GM12878 (cell line): ENCODE results near the gene BBS12. TPM values are rescaled to one million over a fixed set of nuclear protein-coding genes. Genes with fewer than 3 reads are reported as not detected.

ENCODE experiments used
- ATAC-seq: fragments of 200-7000 bp; cut with Tn5 transposase; 3 replicates; pipeline ENCODE4 v1.9.1; 2020; ENCODE audit warnings: mild to moderate bottlenecking, moderate library complexity
- BruUV-seq: library from RNA; stranded (reverse); fragments of 400-500 nt; replicated peaks from 2 replicates; lab custom pipeline; 2021; lab: Mats Ljungman, UMichigan
- CTCF ChIA-PET: fragments of 300-600 bp; sonication (Branson Sonifier 250); formaldehyde crosslinking; extraction: SDS; loops from one replicate; lab custom pipeline; 2021; ENCODE audit warnings: inconsistent platforms; lab: Yijun Ruan, JAX
- POLR2A ChIA-PET: fragments of 350-600 bp; formaldehyde crosslinking; extraction: SDS; loops from one replicate; lab custom pipeline; 2021; ENCODE audit warnings: inconsistent platforms; lab: Charles Lee
- RAD21 ChIA-PET: fragments of 300-600 bp; sonication (Branson Sonifier 250); formaldehyde crosslinking; loops from one replicate; lab custom pipeline; 2023; ENCODE audit warnings: antibody characterized with exemption; ENCODE audit not compliant: unreplicated experiment; lab: Charles Lee
- SMC1A ChIA-PET: fragments of 300-600 bp; sonication (Branson Sonifier 250); formaldehyde crosslinking; loops from one replicate; lab custom pipeline; 2023; ENCODE audit not compliant: unreplicated experiment, uncharacterized antibody; lab: Charles Lee
- DNase-seq: peaks from one replicate; pipeline ENCODE4 v3.0.0-alpha.2; 2011; ENCODE audit warnings: low read depth, low spot score
- FAIRE-seq: peaks from 3 replicates; lab custom pipeline; 2011; peaks lifted over from hg19 to GRCh38; lab: Jason Lieb, UNC
- H2AFZ ChIP-seq: 2 replicates; pipeline ENCODE4 v1.6.0; 2011; ENCODE audit warnings: low read depth, low read length, control low read depth; ENCODE audit not compliant: control insufficient read depth
- H3K27ac ChIP-seq: 2 replicates; pipeline ENCODE4 v1.5.1; 2011; ENCODE audit warnings: control low read depth; ENCODE audit not compliant: control insufficient read depth, insufficient read depth
- H3K27me3 ChIP-seq, 2 experiments: replicated peaks in 1 of 2; 2 replicates each; pipeline versions ENCODE4 v1.6.0 to v1.6.1; 2011; ENCODE audit warnings: low read length in 1 of 2; ENCODE audit not compliant: control insufficient read depth in 2 of 2, insufficient read depth in 2 of 2
- H3K36me3 ChIP-seq, 2 experiments: 2 replicates each; pipeline ENCODE4 v1.5.1; 2011; ENCODE audit warnings: low read length in 1 of 2; ENCODE audit not compliant: control insufficient read depth in 2 of 2, insufficient read depth in 2 of 2
- H3K4me1 ChIP-seq: 2 replicates; pipeline ENCODE4 v1.6.1; 2011; ENCODE audit warnings: mild to moderate bottlenecking, low read length, moderate library complexity, mixed read lengths; ENCODE audit not compliant: control insufficient read depth, insufficient read depth
- H3K4me2 ChIP-seq: 2 replicates; pipeline ENCODE4 v1.6.0; 2011; ENCODE audit warnings: control low read depth; ENCODE audit not compliant: control insufficient read depth, insufficient read depth
- H3K4me3 ChIP-seq: fragments of 200-600 bp; sonication (generic); 2 replicates; pipeline ENCODE4 v1.5.1; 2016
- H3K79me2 ChIP-seq: 2 replicates; pipeline ENCODE4 v1.6.0; 2011; ENCODE audit warnings: low read length; ENCODE audit not compliant: control insufficient read depth, insufficient read depth
- H3K9ac ChIP-seq: 2 replicates; pipeline ENCODE4 v1.8.0; 2011; ENCODE audit warnings: low read length, control low read depth, mixed read lengths; ENCODE audit not compliant: control insufficient read depth, insufficient read depth
- H3K9me3 ChIP-seq: replicated peaks from 3 replicates; pipeline ENCODE4 v1.5.1; 2011; ENCODE audit warnings: mild to moderate bottlenecking, low read length; ENCODE audit not compliant: control insufficient read depth, insufficient read depth
- H4K20me1 ChIP-seq: 2 replicates; pipeline ENCODE4 v1.6.0; 2011; ENCODE audit not compliant: control insufficient read depth, insufficient read depth
- ATF3 ChIP-seq: IDR thresholded peaks from 2 replicates; pipeline ENCODE4 v1.6.1; 2011; ENCODE audit warnings: low read depth, mild to moderate bottlenecking, low read length, moderate library complexity, borderline replicate concordance; ENCODE audit errors: extremely low read depth
- BMI1 ChIP-seq: fragments of 450-650 bp; IDR thresholded peaks from 2 replicates; pipeline ENCODE4 v1.6.1; 2016; ENCODE audit warnings: mild to moderate bottlenecking, moderate library complexity, borderline replicate concordance
- CBFB ChIP-seq: IDR thresholded peaks from 2 replicates; pipeline ENCODE4 v1.6.1; 2016; ENCODE audit warnings: antibody characterized with exemption, low read depth
- E2F8 ChIP-seq: fragments of 450-650 bp; IDR thresholded peaks from 2 replicates; pipeline ENCODE4 v1.6.1; 2018; ENCODE audit warnings: mild to moderate bottlenecking, low read depth, moderate library complexity; ENCODE audit not compliant: partially characterized antibody
- EP300 ChIP-seq, 2 experiments: fragments of 150-350 bp in 1 of 2; IDR thresholded peaks; 2 replicates each; pipeline ENCODE4 v1.6.1; 2011 to 2012; ENCODE audit warnings: low read depth in 2 of 2, low read length in 2 of 2, borderline replicate concordance in 1 of 2, improper control_type of control experiment in 1 of 2, inconsistent platforms in 1 of 2; ENCODE audit not compliant: control insufficient read depth in 1 of 2
- EZH2 ChIP-seq: IDR thresholded peaks from 2 replicates; pipeline ENCODE4 v1.6.1; 2012; ENCODE audit warnings: low read depth, mild to moderate bottlenecking, control low read depth, inconsistent platforms, low read length, borderline replicate concordance; ENCODE audit not compliant: control insufficient read depth
- HCFC1 ChIP-seq: fragments of 150-350 bp; IDR thresholded peaks from 2 replicates; pipeline ENCODE4 v1.6.1; 2014; ENCODE audit warnings: low read length
- NFIC ChIP-seq: IDR thresholded peaks from 2 replicates; pipeline ENCODE4 v1.6.1; 2012; ENCODE audit warnings: low read depth, mild to moderate bottlenecking, inconsistent platforms, low read length, moderate library complexity
- NKRF ChIP-seq: fragments of 450-650 bp; conservative IDR thresholded peaks from 2 replicates; pipeline ENCODE4 v1.6.1; 2017; ENCODE audit warnings: mild to moderate bottlenecking, moderate library complexity
- PAX8 ChIP-seq: fragments of 450-650 bp; IDR thresholded peaks from 2 replicates; pipeline ENCODE4 v1.6.1; 2017; ENCODE audit warnings: mild to moderate bottlenecking, moderate library complexity
- POLR2AphosphoS5 ChIP-seq: IDR thresholded peaks from 2 replicates; pipeline ENCODE4 v1.6.1; 2011; ENCODE audit warnings: mild to moderate bottlenecking, low read length, inconsistent platforms
- SP1 ChIP-seq: IDR thresholded peaks from one replicate; pipeline ENCODE4 v1.6.1; 2011; ENCODE audit warnings: low read depth, low read length
- USF1 ChIP-seq: IDR thresholded peaks from 2 replicates; pipeline ENCODE4 v1.6.1; 2011; ENCODE audit warnings: borderline replicate concordance, low read depth, mild to moderate bottlenecking, moderate library complexity, mixed read lengths, low read length; ENCODE audit not compliant: insufficient read depth; ENCODE audit errors: extremely low read length
- WRNIP1 ChIP-seq: IDR thresholded peaks from 2 replicates; pipeline ENCODE4 v1.6.1; 2011; ENCODE audit warnings: low read depth, low read length, improper control_type of control experiment, borderline replicate concordance
- ZBED1 ChIP-seq: IDR thresholded peaks from 2 replicates; pipeline ENCODE4 v1.6.1; 2016; ENCODE audit warnings: borderline replicate concordance
- ZNF24 ChIP-seq: fragments of 450-650 bp; IDR thresholded peaks from 2 replicates; pipeline ENCODE4 v1.6.1; 2017; ENCODE audit warnings: antibody characterized with exemption, mild to moderate bottlenecking
- ZNF622 ChIP-seq: fragments of 450-650 bp; IDR thresholded peaks from 2 replicates; pipeline ENCODE4 v1.6.1; 2017; ENCODE audit warnings: mild to moderate bottlenecking, inconsistent platforms
- WGBS: methylation state at CpG from one replicate; pipeline ENCODE4 v1.1.6; 2016; ENCODE audit warnings: low lambda C conversion rate; ENCODE audit not compliant: insufficient replicate concordance, insufficient coverage; ENCODE audit errors: missing lambda C conversion rate; 5-methylcytosine and 5-hydroxymethylcytosine counted together
- in situ Hi-C: fragments of 300-500 bp; cut with MboI; formaldehyde crosslinking; loops from 9 replicates; pipeline ENCODE4 v1.14.3; 2018; ENCODE audit warnings: mixed read lengths
- intact Hi-C: fragments of 100-400 bp; cut with micrococcal nuclease; formaldehyde crosslinking; loops from one replicate; pipeline ENCODE4 v1.14.2; 2022; ENCODE audit not compliant: unreplicated experiment
- polyA plus RNA-seq, 11 experiments: library from polyadenylated mRNA; depleted of rRNA in 4 of 11; unstranded in 6 of 11; stranded (reverse) in 5 of 11; fragments of >200 nt; fragmentation: Nextera tagmentation in 4 of 11; fragmentation: Illumina TruSeq in 1 of 11; extraction: Ambion mirVana in 4 of 11; extraction: Trizol in 1 of 11; gene quantifications; 1 replicate in 1 of 11; 2 replicates in 10 of 11; pipeline versions ENCODE4 v1.2.1 to v1.2.3, GENCODE V29; 2011 to 2016; ENCODE audit warnings: inconsistent platforms in 2 of 11, missing spikeins in 2 of 11, low read depth in 1 of 11
- total RNA-seq, 4 experiments: library from RNA; depleted of rRNA in 3 of 4; stranded (reverse); fragments of >200 nt in 3 of 4; fragmentation: Illumina TruSeq in 1 of 4; extraction: Trizol in 1 of 4; gene quantifications; 2 replicates each; pipeline versions ENCODE4 v1.2.1 to v1.2.3, GENCODE V29; 2013 to 2021

The BBS12 gene
- total and polyA plus RNA-seq, 10 of the 15 experiments (the other 5 are each of a cell fraction or from before 2014, with no cell fraction given) = 0.15 to 0.63 (median 0.42) TPM

GRCh38 chr4:122772986-122773385 is 40.5 kb downstream of the BBS12 start (continued):
- TF ChIP-seq NKRF (no peak), WRNIP1 (no peak), SP1 (no peak), E2F8 (no peak)

- Histone ChIP-seq H3K4me2 (no peak overlapping the region), H3K36me3 (no peaks in the 10 kb centered on the region), H3K4me1 (no peaks in the 10 kb centered on the region), H3K9ac (no peak overlapping the region), H3K27ac (no peak overlapping the region), H2AFZ (no peak overlapping the region), H3K9me3 (no peaks in the 10 kb centered on the region; the same call in 2 of the 3 replicates), H3K27me3 (no peaks in the 10 kb centered on the region; a peak in 2 of 4 replicates), H3K79me2 (no peaks in the 10 kb centered on the region), H3K4me3 (no peak overlapping the region), H4K20me1 (no peaks in the 10 kb centered on the region)
- WGBS = 74% methylated on average over 3 of the region's 3 CpGs
- ChIA-PET SMC1A (no interaction called here), CTCF (interaction anchor here (1.0 kb wide), 1 partner anchor 139 kb away, joined by 3 read pairs; no protein-coding TSS in a partner anchor), POLR2A (no interaction called here), RAD21 (no interaction called here)
- in situ Hi-C loops (no loop called here), intact Hi-C loops (no loop called here)
- no peak for ATAC-seq
- BruUV-seq = no TSS peak
- no peak for FAIRE-seq
- no peak for DNase-seq
- TF ChIP-seq ZNF24 (no peak), POLR2AphosphoS5 (no peak), PAX8 (no peak), USF1 (no peak), ATF3 (no peak), EZH2 (no peak), HCFC1 (no peak), ZBED1 (no peak), CBFB (no peak), NFIC (no peak), BMI1 (no peak), EP300 (IDR thresholded peaks at IDR 0.05; ENCODE audit: borderline replicate concordance in 1 of 2, control insufficient read depth in 1 of 2, low read depth in 2 of 2, low read length in 2 of 2) (no peak), ZNF622 (no peak)
Observed at GRCh38 chr4:122775039-122775438, 42.5 kb downstream of the BBS12 start.
